Prostate gland (tissue), 1 donor: ENCODE measurements around the gene NIPSNAP3A.

Source experiments
- POLR2A ChIP-seq: fragments of 450-650 bp; IDR thresholded peaks from one replicate; pipeline ENCODE4 v1.6.1; 2016; ENCODE audit warnings: antibody characterized with exemption, mild to moderate bottlenecking
- POLR2AphosphoS5 ChIP-seq: sonication (generic); formaldehyde crosslinking; IDR thresholded peaks from one replicate; pipeline ENCODE4 v1.6.1; 2017; ENCODE audit warnings: antibody characterized with exemption

GRCh38 chr9:104778802-104779201 lies 31.3 kb downstream of the NIPSNAP3A start:
- no peak for TF ChIP-seq POLR2A
- TF ChIP-seq POLR2AphosphoS5, result no peak
